OCI-LY7 (cell line): Measurements from ENCODE around the gene NFIA.

ENCODE experiments used
- CTCF ChIP-seq: fragments of 200-600 bp; sonication (generic); conservative IDR thresholded peaks from 2 replicates; pipeline ENCODE4 v1.5.1; 2014; ENCODE audit warnings: mild to moderate bottlenecking, antibody characterized with exemption, low read length, moderate library complexity, mixed read lengths
- EZH2phosphoT487 ChIP-seq: fragments of 200-600 bp; sonication (generic); IDR thresholded peaks from 2 replicates; pipeline ENCODE4 v1.6.1; 2018; ENCODE audit warnings: low read depth, borderline replicate concordance, mild to moderate bottlenecking, mixed run types, antibody characterized with exemption, low read length, moderate library complexity, mixed read lengths

- TF ChIP-seq CTCF (no peak), EZH2phosphoT487 (no peak)
Measured at GRCh38 chr1:61238359-61238665, 156.0 kb downstream of the NFIA start.
